AG20443 (cell line): ENCODE results near the gene KCNK17.

Experiments used
- DNase-seq: peaks from one replicate; pipeline ENCODE4 v3.0.0; 2012; ENCODE audit warnings: low spot score, mixed read lengths

The KCNK17 gene

DNA sequence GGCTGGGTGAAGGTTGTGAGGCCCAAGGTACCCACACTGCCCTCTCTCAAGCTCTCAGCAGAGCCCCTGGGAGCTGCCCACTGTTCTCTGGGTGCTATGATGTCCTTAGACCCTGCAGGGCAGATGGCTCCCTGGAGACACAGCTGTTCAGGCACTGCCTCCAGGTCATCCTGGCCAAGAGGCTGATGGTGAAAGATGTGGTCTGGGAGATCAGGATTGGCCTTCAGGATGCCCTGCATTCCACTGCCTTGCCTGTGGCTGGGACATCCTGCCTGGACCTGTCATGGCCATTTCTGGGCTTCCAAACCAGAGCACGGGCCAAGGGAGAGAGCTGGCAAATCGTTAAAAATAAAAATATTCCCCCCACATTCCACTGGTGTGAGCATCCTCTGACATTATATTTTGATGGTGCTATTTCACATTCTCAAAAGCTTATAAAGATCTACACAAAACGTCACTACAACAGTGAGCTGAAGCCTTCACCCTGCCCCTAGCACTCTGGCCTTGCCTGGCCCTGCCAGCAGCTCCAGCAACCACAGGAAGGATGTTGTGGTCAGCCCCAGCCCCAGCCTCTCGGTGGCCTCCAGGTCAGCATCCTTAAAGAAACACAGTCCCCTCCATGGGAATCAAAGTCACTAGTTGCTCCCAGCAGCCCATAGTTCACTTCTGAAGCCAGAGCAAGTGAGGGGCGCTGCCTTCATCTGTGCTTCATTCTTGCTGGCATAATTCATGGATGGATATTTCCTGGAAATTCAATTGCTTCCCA lies 21.7 kb upstream of the KCNK17 start:
- DNase-seq = peak; percentile 47

DNA sequence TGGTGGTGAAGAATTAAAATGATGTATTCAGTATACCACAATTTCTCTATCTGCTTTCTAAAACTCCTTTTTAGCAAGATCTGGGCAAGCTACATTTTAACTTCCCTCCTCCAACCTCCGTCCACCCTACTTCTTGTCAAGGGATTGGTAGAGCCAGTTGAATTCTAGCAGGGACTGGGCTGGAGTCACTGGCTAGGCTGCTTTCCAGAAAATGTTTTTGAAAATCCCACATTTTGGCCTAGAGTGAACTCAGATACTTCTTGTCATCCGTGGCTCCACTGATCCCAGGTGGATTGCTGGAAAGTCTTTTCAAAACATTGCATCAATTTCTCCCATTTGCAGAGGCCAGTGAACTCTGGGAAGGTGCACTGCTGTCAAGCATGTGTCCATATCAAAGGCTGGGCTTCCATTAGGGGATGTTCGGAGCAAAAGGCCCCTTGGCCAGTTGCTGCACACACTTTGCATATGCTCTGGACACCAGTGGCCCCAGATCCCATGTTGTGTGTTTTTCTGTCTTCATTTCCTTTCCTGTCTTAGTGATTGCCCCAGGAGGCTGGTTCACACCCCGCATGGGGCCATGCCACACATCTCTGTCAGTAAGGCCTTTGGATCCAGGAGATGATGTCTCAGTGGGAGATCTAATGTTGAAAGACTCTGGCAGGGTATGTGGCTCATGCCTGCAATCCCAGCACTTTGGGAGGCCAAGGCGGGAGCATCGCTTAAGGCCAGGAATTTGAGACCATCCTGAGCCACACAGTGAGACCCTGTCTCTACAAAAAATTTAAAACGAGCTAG lies 19.6 kb upstream of the KCNK17 start:
- DNase-seq = no peak

DNA sequence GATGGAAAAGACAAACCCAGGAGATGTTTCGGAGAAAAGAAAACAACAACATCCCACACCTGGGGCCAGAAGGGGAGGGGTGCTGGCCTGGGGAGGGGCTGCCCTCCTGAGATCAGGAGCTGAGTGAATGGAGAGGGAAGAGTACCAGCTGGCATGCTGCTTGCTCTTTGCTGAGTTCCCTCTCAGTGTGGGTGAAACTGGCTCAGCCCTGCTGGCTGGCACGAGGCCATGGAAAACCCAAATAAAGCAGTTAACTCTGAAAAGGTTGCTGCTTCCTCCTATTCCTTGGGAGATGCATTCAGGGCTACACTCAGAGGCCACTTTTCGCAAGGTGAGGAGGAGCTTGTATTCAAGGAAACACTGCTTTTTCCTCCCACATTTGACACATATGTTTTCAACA lies 16.3 kb upstream of the KCNK17 start:
- DNase-seq = no peak

DNA sequence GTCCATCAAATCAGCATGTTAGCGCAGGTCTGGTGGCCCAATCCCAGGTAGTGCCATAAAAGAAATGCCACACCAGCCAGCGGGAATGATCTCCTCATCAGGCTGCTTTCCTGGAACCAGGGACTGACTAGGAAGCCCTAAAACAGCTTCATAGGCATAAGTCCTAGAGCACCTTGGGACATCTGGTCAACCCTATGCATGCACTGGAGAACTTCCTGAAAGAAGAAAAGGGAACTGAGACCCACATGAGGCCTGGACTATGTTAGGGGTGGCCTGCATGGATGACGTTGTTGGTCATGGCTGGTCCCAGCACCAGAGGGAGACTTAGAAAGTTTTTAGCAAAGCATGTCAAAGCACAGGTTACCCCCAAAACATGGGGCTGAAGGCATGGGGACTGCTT lies 15.8 kb upstream of the KCNK17 start:
- no peak for DNase-seq

DNA sequence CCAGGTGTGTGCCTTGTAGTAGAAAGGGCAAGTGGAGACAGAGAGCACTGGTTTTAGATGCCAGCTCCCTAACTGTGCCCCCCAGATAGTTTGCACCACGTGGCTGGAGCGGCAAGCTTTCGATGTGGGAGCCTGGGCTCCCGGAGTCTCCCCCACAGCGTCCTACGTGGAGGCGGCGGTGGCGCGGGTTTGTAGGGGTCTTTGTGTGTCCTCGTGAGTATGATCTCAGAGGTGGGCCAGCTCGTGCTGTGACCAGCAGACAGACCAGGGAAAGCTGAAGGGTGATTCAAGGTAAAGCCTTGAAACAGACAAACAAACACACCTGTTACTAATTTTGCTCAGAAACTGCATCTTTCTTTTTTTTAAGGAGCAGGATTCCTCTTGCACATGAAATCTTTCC lies 13.8 kb upstream of the KCNK17 start:
- DNase-seq = no peak

DNA sequence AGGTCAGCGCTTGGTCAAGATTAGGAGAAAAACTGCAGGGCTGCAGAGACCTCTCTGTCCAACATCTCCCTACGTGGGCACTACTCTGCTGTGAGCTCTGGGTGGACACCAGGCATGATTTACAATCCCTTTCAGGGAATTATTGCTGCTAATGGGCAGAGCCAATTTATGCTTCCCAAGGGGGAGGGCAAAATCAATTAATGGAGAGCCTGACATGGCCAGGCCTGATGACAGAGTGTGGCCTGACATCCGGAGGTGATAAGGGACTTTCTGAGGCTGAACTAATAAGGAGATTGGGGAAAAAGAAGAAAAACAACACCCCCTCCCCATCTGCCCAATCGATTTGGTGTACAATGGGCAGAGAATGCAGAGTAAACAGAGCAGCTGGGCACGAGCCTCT lies 13.3 kb upstream of the KCNK17 start:
- DNase-seq = no peak

DNA sequence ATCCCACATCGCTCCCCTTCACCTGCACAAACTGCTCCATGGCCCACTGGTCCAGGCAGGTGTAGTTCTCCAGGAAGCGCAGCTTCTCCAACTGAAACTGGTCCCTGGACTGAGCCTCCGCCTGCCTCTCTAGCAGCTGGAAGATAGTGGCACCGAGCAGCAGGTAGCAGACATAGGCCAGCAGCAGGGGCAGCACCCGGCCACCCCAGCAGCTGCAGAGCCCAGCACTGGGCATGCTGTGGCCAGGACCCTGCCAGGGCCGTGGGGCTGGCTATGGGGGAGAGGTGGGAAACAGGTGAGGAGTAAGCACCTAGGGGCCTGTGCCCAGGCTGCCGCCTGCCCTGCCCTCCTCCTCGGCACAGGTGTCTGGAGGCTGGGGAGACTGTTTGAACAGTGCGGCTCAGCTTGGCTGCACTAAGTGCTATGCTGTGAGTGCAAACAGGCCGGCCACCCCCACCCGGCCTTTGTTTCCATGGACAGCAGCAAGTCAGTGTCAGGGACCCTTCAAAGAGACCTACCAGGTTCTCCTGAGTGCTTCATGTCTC lies 8.2 kb upstream of the KCNK17 start, which contains the start of gene KCNK16:
TSS of gene KCNK16 (minus strand) at position 397 of the 545 bp plus-strand sequence. CDS start at position 235, 162 bp downstream.
- DNase-seq = no peak

DNA sequence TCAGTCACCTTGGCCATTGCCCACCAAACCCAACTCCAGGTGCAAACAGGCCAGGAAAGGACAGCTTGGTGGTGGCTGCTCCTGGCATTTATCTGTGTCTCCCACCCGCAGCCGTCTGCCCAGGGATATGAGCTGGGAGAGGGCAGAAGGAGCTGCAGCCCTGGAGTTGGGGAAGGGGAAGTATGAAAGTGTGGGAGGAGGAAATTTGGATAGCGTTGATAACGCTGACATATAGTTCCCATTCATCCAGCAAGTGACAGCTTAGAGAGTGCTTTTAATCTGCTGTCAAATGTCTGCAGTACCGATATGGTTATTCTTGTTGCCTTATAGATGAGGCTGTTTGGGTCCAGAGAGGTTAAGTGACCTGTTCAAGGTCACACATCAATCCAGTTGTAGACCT lies 7.5 kb upstream of the KCNK17 start:
- no peak for DNase-seq

DNA sequence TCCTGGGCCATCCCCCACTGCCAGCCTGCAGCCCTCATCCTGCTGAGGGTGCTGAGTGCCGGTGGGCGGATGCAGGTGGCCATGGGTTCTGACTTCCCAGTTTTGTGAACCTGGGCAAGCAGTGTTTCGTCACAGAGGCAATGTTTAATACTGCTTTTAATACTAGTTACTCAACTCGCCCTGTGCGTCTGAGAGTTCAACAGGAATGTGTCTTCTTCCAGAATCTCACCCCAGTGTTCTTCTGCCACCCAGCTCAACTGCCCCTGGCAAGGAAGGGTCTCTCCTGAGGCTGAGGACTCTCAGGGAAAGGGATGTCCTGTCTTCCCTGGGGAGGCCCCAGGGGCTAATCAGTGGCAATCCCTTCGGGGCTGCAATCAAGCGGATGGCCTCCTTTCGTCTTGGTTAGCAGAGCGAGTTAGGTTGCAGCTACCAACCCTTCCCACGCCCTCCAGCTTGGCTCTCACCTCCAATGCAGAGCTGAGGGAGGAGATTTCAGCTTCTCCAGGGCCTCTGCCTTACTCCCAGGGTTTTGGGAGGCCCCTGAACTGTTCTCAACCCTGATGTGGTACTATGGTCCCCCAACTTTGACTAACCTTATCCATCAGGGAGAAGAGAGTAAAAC lies 6.3 kb upstream of the KCNK17 start:
- no peak for DNase-seq

DNA sequence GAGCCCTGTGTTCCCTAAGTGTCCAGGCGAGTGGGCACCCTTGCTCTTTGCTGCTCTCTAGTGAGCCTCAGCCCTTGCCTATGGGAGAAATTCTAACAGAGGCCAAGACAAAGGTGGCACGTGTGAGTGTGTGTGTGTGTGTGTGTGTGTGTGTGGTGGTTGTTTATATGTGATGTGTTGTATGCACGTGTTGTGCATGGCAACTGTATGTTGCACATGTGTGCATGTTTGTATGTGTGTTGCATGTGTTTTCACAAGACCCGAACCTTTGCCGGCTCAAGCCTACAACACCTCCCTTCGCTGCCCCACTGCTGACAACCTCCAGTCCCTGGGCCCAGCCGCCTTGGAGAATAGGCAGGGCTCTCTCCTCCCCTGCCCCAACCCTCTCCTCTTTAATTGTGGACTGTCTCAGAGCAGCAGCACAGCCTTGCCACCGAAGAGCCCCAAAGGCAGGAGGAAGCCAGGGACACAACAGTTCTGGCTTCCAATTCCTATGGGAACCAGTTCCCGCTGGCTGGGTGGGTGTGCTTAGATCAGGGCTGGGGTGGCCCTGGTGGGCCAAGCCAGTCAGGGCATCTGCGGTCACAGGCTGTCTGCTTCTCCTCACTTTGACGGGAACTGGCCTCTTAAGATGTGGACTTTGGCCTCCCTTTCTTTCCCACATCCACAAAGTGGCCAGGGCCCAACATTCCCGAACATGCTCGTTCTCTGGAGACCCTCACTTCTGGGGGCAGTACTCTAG lies 5.6 kb upstream of the KCNK17 start:
- DNase-seq = no peak

DNA sequence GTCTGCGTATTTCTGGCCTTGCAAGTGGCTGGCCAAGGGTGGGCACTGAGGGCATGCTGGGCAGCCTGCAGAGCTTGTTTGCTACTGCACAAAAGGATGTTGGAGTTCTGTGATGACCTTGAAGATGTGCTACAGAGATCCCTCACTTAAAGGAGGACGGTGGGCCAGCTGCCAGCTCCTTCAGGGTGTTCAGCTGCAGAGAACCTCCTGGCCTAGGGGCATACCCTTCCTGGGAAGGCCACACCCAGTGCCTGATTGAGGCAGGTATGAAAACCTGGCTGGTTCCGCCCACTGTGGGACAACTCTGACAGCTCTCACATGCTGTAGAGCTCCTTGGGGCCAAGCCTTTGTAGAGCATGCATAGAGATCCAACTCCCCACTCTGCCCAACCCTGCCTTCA lies 3.0 kb upstream of the KCNK17 start:
- DNase-seq = no peak

DNA sequence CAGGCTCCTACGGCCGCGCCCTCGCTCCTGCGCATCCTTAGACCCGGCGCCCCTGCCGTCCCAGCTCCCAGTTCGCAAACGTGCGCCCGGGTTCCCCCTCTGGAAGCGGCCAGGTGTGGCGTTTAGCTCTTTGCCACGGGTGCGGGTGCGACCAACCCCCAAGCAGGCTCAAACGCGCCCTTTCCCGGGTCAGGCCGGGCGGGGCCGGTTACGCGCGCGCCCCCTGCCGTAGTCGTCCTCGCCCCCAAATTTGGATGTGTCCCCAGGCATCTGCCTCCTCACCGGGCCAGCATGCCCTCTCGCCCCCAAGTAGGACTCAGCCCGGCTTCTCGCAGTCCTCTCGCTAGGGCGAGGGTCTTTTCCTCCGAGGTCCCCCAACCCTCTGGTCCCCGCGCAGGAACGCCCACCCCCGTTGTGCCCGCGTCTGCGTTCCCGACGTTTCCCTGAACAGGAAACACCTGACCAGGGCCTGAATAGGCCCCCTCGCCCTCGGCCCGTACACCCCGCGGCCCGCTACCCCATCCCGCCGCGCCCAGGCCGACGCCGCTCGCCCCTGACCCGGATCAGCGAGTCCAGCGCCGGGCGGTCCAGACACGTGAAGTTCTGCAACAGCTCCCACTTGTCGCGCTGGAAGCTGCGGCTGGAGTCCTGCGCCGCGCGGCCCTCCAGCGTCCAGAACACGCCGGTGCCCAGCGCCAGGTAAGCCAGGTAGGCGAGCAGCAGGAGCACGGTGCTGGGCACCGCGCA lies 520 bp downstream of the KCNK17 start:
- no peak for DNase-seq

DNA sequence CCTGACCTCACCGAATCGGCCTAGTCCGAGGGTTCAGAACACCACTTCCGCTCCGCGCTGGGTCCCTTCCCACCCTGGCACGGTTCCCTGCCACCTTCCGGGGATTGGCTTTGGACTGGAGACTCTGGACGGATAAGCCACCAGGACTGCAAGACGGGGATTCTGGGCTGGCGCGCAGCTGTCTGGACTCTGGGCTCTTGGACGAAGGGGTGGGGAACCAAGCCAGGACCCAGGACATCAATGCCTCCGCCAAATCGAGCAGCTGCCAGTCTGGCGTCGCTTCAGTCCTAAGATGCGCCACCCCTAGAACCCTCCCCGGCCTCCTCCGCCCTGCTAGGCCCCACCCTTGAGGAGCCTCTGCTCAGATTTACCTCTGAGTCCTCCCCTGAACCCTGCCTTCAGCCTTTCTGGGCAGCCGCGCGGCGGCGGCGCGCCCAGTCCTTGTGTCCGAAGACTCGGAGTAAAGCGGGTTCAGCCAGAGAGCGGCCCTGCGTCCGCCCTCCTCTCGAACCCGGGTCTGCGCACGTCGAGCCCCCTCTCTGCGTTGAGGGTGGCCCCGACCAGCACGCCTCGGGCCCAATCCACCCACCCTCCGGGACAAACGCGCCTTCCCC lies 1.2 kb downstream of the KCNK17 start:
- DNase-seq = no peak

DNA sequence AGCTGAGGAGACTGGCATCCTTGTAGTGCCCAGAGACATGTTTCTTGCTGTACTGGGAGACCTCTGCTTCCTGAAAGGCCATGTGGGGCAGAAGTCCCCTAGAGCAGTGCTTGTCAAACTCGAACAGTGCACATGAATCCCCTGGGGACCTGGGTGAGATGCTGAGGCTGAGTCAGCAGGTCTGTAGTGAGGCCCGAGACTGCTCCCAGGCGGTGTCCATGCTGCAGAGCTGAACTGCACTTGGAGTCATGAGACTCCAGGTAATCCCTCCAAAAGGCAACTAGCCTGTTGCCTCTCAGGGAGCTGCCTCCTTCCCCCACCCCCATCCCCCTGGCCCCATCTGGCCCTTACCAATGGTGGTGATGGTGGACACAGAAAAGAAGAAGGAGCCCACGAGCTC lies 3.7 kb downstream of the KCNK17 start:
- DNase-seq = no peak

DNA sequence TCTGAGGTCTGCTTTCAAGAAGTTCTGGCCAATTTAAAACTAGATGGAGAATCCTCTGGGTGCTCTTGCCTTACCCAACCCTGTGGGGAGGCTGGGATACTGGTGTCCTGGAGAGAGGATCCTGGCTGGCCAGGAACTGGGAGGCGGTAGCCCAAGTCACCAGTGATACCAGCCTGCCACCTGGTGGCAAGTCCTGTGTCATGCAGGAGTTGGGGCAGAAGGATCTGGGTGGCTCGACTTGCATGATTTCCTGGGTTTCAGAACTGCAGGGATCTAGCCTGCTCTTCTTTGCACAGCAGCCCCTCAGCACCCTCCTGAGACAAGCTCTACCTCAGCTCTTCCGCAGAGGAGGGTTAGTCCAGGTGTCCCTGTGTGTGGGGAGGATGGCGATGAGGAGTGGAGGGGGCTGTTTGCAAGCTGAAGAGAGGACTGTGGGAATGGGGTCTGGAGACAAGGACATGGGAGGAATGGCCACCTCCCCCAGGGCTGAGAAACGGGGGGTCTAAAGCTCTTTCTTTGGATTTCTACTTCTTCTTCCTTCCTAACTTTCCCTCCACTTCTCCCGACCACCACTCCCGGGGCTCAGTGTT lies 4.2 kb downstream of the KCNK17 start:
- peak; percentile 93 for DNase-seq

DNA sequence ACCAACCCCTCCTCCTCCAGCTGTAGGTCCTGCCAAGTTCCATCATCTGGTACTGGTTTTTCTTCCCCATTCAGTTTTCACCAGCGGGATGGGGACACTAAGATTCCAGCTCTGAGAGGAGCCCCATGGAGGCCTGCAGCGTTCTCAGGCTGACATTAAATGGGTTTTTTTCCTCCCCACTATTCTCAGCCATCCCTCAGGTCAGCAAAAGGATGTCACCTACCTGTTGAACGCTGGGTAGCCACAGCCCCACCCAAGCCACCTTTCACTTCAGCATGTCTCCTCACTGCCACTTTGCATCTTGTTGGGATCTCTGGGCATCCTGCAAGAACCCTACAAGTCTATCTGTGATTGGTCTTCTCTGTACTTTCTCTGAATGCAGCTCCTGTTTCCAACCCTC lies 6.8 kb downstream of the KCNK17 start:
- no peak for DNase-seq

DNA sequence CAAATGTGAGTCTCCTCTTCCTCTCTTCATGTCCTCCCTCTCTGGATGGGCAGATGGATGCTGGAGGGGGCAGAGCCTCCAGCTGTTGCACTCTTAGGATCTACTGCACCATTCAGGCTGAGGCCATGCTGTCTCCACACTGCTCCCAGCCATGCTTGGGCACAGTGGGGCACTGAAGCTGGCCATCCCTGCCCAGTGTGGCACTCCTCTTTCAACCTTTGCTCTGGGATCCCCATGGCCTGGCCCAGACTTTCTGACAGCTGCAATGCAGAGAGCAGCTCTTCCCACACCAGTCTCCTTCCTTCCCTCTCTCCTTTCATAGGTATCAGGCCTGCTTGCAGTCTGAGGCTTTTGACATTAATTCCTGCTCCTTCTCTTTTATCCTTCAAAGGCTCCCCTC lies 9.3 kb downstream of the KCNK17 start:
- DNase-seq = no peak

DNA sequence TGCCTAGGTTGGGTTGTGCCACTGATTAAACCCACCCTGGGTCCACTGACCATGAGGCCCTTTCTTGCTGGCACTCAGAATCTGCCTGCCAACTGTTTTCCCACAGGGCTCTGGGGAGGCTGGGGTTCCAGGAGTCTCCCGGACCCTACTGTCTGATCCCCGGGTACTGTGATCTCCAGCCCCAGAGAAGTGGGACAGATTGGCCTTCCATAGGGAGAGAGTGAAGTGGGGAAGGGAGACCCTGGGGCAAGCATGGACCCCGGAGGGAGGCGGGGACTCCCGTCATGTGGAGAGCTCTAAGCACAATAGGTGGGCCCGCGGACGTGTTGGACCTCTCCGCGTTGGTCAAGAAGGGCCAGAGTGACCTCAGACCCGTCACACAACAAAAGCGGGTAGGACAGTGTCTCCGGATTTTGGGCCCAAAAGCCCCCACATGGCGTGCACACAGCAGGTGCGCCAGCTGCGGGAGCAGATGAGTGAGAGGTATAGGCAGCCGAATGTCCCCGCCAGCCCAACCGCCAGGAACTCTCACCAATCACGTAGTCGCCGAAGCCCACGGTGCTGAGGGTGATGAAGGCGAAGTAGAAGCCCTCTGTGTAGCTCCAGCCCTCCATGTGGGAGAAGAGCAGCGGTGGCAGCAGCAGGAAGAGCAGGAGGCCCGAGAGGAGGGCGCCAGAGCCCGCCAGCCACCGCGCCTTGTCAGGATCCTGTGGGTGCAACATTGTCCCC lies 10.6 kb downstream of the KCNK17 start:
- DNase-seq = no peak

DNA sequence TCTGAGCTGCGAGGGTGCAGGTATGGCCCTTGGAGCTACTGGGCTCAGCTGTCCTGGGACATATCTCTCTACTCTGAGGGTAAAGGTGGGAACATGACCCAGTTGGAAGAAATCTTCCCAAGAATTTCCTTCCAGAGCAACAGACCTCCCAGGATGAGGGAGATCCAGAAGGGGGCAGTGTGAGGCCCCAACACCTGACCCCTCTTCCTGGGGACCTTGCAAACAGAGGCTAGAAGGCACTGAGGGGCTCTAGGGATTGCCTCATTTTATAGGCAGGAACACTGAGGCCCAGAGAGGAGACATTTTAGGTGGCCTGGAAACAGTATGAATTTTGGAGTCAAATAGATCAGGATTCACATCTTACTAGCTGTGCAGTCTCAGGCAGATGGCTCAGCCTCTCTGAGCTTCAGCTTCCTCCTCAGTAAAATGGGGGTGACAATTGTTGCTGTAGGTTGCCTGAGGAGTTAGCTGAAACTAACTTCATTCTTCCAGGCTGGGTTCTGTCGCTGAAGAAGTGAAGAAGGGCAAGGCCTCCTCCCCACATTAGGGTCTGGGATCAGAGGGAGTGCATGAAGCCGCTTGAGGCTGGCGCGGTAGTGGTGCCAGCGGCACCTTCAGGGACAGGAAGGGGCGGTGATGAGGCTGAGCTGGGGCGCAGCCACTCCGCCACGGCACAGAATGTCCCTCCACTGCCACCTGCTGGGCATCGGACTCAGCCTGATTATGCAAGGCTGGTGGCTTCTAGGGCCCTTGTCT lies 11.4 kb downstream of the KCNK17 start:
- DNase-seq = peak; percentile 92
